NT2/D1 (cell line): ENCODE measurements around the gene TCTA.

Experiments
- SUZ12 ChIP-seq: IDR thresholded peaks from 2 replicates; pipeline ENCODE4 v1.6.1; 2011; ENCODE audit not compliant: insufficient read length, insufficient read depth; ENCODE audit errors: extremely low read depth
- ZNF274 ChIP-seq: IDR thresholded peaks from 2 replicates; pipeline ENCODE4 v1.6.1; 2011; ENCODE audit warnings: mild to moderate bottlenecking, low read depth, low read length

GRCh38 chr3:49465270-49466034 is 53.2 kb downstream of the TCTA start:
- TF ChIP-seq SUZ12 (no peak), ZNF274 (no peak)
